Regular cardiac myocyte (primary cell): ENCODE results near the gene PLCD3. TPM values are rescaled to one million over a fixed set of nuclear protein-coding genes. Genes with fewer than 3 reads are reported as not detected.

Experiments
- total RNA-seq: library from RNA; depleted of rRNA; stranded (reverse); fragments of >200 nt; gene quantifications from 2 replicates; pipeline ENCODE4 v1.2.3, GENCODE V29; 2014

Gene PLCD3, protein sequence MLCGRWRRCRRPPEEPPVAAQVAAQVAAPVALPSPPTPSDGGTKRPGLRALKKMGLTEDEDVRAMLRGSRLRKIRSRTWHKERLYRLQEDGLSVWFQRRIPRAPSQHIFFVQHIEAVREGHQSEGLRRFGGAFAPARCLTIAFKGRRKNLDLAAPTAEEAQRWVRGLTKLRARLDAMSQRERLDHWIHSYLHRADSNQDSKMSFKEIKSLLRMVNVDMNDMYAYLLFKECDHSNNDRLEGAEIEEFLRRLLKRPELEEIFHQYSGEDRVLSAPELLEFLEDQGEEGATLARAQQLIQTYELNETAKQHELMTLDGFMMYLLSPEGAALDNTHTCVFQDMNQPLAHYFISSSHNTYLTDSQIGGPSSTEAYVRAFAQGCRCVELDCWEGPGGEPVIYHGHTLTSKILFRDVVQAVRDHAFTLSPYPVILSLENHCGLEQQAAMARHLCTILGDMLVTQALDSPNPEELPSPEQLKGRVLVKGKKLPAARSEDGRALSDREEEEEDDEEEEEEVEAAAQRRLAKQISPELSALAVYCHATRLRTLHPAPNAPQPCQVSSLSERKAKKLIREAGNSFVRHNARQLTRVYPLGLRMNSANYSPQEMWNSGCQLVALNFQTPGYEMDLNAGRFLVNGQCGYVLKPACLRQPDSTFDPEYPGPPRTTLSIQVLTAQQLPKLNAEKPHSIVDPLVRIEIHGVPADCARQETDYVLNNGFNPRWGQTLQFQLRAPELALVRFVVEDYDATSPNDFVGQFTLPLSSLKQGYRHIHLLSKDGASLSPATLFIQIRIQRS
- 7.9 and 11.7 TPM in 2 replicates for total RNA-seq

DNA sequence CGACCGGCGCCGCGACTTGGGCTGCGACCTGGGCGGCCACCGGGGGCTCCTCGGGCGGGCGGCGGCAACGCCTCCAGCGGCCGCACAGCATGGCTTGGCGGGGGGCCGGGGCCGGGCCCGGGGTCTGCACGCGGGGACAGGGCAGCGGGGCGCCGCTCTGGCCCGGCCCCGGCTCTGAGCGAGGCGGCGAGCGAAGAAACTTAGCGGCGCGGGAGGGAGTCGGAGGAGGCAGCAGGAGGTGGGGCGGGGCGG, at the start of gene PLCD3:
Gene PLCD3 (minus strand): TSS at position 196 of the 252 bp plus-strand sequence. CDS start 105 bp downstream, at position 91.

DNA sequence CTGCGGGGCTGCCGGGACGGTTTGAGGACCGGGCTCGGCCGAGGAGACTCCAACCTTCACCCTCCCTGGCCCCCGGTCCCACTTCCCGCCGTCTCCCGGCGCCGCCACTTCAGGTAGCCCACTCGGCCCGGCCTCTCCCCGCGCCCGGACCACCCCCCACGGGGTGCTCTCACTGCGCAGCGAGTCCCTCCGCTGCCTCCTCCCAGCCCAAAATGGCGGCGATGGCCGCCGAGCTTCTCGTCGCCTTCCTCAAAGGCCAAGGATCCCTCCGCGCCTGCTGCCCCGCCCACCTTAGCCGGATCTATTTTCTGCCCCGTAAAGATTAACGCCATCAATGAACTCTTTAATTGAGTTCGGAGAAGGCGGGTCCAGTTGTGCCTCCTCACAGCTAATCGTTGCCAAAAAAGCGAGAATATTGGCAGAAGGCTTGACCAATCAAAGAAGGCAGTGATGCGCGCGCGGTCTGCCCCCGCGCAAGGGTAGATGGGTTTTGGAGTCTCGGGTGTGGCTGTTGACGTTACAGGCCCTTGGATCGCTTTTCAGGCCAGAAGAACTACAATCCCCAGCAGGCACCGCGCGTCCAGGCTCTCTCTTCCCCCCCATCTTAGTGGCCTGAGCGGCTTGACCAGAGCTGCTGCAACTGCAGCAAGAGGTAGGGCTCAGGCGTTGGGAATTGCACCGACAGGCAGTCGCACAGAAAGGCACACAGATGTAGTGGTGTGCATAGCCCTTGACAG, 29.1 kb upstream of the PLCD3 start, which contains the start of gene HEXIM2:
Gene HEXIM2 (plus strand): TSS at position 588 of the 737 bp plus-strand sequence. CDS start 919 bp downstream, outside the sequence.

DNA sequence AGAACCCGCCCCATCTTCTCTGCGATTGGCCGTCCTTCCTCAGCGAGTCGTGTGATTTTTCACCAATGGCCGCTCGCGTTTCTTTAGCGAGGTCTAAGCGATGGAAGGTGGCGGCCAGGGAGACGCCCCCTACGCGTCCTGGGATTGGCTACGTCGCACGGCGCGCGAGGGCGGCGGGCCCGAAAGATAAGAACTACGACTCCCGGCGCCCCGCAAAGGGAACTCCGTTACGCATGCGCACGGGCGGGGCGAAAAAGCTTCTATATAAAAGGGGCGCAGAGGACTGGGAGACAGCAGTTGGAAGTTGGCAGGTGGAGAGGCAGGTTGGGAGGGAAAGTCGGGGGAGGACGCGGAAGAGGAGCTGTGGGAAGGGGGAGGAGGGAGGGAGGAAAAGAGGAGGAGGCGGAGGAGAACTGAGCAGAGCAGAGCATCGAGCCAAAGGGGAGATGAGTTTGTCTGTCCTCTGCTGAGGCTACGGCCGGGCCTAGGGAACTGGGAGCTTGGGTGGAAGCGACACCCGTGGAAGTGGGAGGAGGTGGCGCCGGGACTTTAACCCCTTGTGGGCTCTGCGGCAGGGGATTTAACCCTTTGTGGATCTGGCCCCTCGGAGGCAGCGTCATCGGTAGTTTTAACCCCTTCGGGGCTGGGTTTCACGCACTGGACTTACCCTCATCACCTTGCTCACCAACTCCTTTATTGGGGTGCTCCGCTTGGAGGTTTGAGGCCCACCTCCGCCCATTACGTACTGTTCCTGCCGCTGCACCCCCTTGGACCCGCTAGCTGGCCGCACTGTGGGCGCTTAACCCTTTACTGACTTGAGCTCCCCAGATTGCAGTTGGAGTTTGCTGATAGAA, 16.1 kb upstream of the PLCD3 start, which contains the start of gene HEXIM1:
Gene HEXIM1 (plus strand): TSS at position 293 of the 854 bp plus-strand sequence. CDS start 716 bp downstream, outside the sequence.

DNA sequence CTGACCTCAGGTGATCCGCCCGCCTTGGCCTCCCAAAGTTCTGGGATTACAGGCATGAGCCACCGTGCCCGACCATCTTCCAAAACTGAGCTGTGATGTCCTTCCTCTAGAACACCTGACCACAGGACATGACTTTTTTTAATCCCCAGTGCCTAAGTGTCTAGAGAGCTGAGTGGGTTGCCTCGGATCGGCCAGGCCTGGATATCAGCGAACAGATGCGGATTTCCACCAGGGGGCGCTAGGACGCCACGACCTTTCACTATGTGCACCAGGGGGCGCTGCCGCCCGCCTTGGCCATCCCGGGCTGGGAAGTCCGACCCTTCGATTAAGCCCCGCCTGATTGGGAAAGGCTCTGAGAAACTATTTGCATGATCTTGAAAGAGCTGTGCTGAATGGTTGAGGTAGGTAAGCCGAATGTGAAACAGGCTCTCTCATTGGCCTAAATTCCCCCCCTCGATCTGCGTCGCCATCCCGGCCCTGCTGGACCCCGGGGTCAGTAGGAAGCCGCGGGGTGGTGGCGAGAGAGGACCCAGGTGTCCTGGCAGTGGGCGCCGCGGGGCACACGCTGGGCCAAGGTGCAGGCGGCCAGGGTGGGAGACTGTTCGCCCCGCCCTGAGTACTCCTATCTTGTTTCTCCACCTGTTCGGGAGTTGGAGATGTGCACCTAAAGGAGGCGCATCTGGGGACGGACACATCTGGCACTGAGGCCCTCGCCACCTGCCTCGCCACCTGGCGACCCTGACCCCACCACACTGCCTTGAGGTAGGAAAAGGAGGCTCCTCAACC, 3.1 kb upstream of the PLCD3 start, which contains the start of gene ACBD4:
Gene ACBD4 (plus strand): TSS at position 496 of the 786 bp plus-strand sequence. CDS start 458 bp downstream, outside the sequence.

DNA sequence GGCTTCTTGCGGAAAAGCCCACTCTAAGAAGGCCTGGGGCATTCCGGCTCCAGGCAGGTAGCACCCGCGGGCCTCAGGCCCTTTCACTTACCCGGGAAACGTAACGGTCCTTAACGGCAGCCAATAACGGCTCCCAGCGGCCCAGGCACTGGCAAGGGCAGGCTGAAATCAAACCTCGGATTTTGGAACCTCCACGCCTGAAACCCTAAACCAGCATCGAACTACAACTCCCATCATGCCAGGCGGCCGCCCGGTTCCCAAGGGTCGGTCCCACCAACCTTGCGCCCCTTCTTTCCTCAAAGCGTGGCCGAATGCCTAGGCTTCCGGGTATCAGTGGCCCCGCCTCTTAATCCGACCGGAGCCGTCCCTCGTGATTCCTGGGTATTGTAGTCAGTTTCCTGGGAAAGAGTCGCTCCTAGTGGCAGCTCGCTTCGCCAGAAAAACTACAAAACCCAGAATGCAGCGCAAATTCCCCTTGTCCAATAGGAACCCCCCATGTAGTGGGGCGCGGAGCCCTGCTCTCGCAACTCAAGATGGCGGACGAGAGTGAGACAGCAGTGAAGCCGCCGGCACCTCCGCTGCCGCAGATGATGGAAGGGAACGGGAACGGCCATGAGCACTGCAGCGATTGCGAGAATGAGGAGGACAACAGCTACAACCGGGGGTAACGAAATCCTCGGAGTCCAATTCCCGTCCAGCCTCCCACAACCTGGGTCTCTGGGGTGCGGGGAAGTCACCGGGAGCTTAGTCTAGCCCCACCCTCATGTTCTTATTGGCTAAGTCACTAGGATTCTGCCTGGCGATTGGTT, 71.3 kb downstream of the PLCD3 start, which contains the start of gene NMT1:
Gene NMT1 (plus strand): TSS at position 521 of the 809 bp plus-strand sequence. CDS start 13 bp downstream, at position 534.

Other genes starting within 250 kb of the PLCD3 start
- gene EFTUD2, start 233.1 kb downstream of the PLCD3 start, total RNA-seq: 129 and 142 TPM in 2 replicates
- under 0.01 TPM in 2 replicates for gene GFAP, start 217.0 kb downstream of the PLCD3 start, total RNA-seq
- gene KIF18B, start 184.7 kb downstream of the PLCD3 start, total RNA-seq: 1.1 and 10.2 TPM in 2 replicates
- 0.19 TPM in 1 of 2 replicates, not detected in the other for gene C1QL1, start 164.2 kb downstream of the PLCD3 start, total RNA-seq
- 25.9 and 39.7 TPM in 2 replicates for gene DCAKD, start 80.9 kb downstream of the PLCD3 start, total RNA-seq
- gene NMT1, start 71.2 kb downstream of the PLCD3 start, total RNA-seq: 80.6 and 86.3 TPM in 2 replicates
- 2.3 and 7.3 TPM in 2 replicates for gene ACBD4, start 3.2 kb upstream of the PLCD3 start, total RNA-seq
- 6.8 and 18.4 TPM in 2 replicates for gene HEXIM1, start 16.0 kb upstream of the PLCD3 start, total RNA-seq
- gene HEXIM2, start 29.4 kb upstream of the PLCD3 start, total RNA-seq: 7.6 and 7.7 TPM in 2 replicates
- 0.38 and 2.8 TPM in 2 replicates for gene FMNL1, start 89.4 kb upstream of the PLCD3 start, total RNA-seq
- under 0.01 TPM in 1 of 2 replicates, not detected in the other for gene SPATA32, start 129.6 kb upstream of the PLCD3 start, total RNA-seq
- gene MAP3K14, start 184.5 kb upstream of the PLCD3 start, total RNA-seq: 1.7 and 1.9 TPM in 2 replicates